WTC11 (cell line): ENCODE measurements around the gene TIFAB.

ENCODE experiments used
- SP1 ChIP-seq: sonication (generic); formaldehyde crosslinking; conservative IDR thresholded peaks from 2 replicates; pipeline ENCODE4 v1.8.1; 2022; ENCODE audit warnings: missing genetic modification reagents
- STAT6 ChIP-seq: sonication (generic); formaldehyde crosslinking; conservative IDR thresholded peaks from 2 replicates; pipeline ENCODE4 v1.8.1; 2023; ENCODE audit warnings: mild to moderate bottlenecking, low read depth, missing genetic modification reagents, moderate library complexity
- ZNF138 ChIP-seq: sonication (generic); formaldehyde crosslinking; conservative IDR thresholded peaks from 2 replicates; pipeline ENCODE4 v1.8.1; 2022; ENCODE audit warnings: mild to moderate bottlenecking, moderate library complexity, missing genetic modification reagents

DNA sequence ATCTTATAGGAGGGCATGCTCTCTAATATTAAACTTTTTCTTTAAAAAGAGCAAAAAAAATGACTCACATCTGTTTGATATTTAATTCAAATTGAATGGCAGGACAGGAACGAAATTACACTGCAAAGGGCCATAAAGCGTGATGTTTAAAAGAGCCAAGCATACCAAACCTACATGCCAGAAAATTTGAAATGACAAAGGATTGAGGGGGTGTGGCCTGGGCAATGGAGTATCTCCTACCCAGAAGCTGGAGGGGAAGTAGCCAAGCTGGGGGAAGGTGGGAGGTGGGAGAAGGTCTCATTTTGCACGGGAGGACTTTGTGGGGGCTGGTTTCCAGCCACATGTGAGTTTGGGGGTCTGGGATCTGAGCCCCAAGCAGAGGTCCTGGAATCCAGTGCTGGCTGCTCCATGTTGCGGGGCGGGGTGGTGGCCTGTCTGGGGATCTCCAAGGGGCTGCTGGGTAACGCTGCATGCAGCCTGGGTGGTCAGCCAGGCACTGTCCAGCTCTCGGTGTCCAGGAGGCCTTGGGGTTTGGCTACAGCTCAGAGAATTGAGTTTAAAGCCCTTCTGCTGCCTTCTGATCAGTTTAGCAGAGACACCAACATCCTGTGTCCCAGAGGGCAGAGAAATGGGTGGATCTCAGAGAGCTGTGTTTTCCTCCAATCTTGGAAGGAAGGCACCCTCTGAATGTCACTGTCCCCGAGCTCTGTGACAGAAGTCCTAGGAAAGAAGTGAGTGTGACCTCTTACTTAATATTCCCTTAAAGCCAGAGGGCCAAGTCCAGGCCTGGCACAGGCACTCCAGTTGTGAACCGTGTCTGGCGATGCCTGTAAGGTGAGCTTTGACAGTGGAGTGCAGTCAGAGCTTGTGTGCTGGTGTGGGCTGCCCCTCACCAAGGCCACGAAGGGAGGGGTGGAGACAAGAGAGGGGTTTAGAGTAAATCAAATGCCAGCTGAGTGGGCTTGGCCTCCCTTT is 12.6 kb downstream of the TIFAB start:
- TF ChIP-seq SP1 (CRISPR knock-in tag) (no peak), ZNF138 (no peak), STAT6 (CRISPR knock-in tag) (no peak)
